ENCODE measurements around the gene LCN10. TPM values are rescaled to one million over a fixed set of nuclear protein-coding genes. Genes with fewer than 3 reads are reported as not detected.

The LCN10 gene
- total and polyA plus RNA-seq, 2 donors (not counting 3 experiments of a cell fraction or from before 2014, with no cell fraction given) = not detected

DNA sequence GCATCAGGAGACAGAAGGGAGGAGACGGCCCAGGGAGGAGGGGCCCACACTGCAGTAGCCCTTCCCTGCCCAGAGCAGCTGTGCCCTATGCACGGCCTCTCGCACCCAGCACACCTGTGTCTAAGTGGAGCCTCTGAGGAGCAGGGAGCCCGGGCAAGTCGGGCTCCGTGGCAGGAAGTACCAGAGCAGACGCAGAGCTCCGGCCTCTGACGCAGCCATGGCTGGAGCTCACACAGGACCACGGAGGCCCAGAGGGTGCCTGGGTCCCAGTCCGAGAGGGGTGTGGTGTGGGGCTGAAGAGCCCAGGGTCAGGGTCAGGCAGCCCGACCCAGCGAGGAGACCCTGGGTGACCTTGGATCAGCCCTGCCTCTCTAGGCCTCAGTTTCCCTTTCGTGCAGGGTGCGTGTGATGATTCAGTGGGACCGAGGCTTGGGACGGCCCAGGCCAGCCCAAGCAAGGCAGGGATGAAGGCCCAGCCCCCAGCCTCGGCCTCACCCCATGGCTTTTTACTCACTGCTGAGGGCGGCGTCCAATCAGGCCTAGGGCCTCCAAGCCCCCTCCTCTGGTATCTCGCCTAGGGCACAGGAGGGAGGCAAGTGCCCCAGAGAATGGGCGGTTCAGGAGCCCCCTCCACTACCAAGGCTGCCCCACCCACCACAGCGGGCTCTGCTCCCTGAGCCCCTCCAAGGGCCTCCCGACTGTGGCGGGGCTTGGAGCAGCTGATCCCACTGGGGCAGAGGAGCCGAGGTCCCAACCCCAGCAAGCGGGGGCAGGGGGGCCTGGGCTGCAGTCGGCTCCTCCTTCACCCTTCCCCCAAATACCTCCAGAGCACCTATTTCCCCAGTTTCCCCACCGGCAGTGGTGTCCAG lies 51.2 kb downstream of the LCN10 start:
- DNase-seq (ENCODE audit: low read depth, low spot score) (no peak), FAIRE-seq (no peak)
- ChIA-PET CTCF (interaction anchor here (1.0 kb wide), 1 partner anchor 38 kb away, joined by 3 read pairs; no protein-coding TSS in a partner anchor), POLR2A (interaction anchor here (0.6 kb wide), 1 partner anchor 36 kb away, joined by 4 read pairs; no protein-coding TSS in a partner anchor)
- no peaks in the 10 kb centered on the region for H4K20me1 ChIP-seq (replicated peaks; ENCODE audit: control insufficient read depth, extremely low read depth, insufficient read depth, low read length)
- no peaks in the 10 kb centered on the region for H3K9me3 ChIP-seq (replicated peaks; ENCODE audit: control insufficient read depth, insufficient read depth, low read length)
- H3K4me1 ChIP-seq (ENCODE audit: control insufficient read depth, extremely low read depth, insufficient read depth, low read length) = peaks cover 6% of the 10 kb centered on the region
- no peak overlapping the region for H3K27ac ChIP-seq (ENCODE audit: insufficient read depth, low read depth, low read length)
- peaks cover 1% of the 10 kb centered on the region for H3K79me2 ChIP-seq (ENCODE audit: control insufficient read depth, insufficient read depth, low read length)
- H3K36me3 ChIP-seq (ENCODE audit: control insufficient read depth in 2 of 2, extremely low read depth in 1 of 2, insufficient read depth in 2 of 2, low read length in 2 of 2) = no peaks in the 10 kb centered on the region
- H3K9me1 ChIP-seq (replicated peaks; ENCODE audit: control insufficient read depth, extremely low read depth, insufficient read depth, low read length) = no peaks in the 10 kb centered on the region
- H3K27me3 ChIP-seq (ENCODE audit: control insufficient read depth in 2 of 2, insufficient read depth in 2 of 2, low read length in 2 of 2) = no peaks in the 10 kb centered on the region
- BruUV-seq (replicated peaks) = no TSS peak
- H3K9ac ChIP-seq (replicated peaks; ENCODE audit: extremely low read depth, insufficient read depth, low read length) = no peak overlapping the region
- no peak for TF ChIP-seq FOS (IDR thresholded peaks at IDR 0.05; ENCODE audit: borderline replicate concordance, insufficient read depth, low read length)
- H3K4me3 ChIP-seq (replicated peaks in 1 of 3; ENCODE audit: insufficient read depth in 1 of 3, low read depth in 1 of 3, low read length in 3 of 3) = no peak overlapping the region
- H2AFZ ChIP-seq (ENCODE audit: low read depth, low read length) = no peak overlapping the region
- no peak overlapping the region for H3K4me2 ChIP-seq (ENCODE audit: insufficient read depth, low read length)
- dilution Hi-C loops (cut with MboI; ENCODE audit: extremely low pct_ligation_motif_present, low sequenced_read_pairs) = no loop called here
- intact Hi-C loops (cut with micrococcal nuclease) = no loop called here

DNA sequence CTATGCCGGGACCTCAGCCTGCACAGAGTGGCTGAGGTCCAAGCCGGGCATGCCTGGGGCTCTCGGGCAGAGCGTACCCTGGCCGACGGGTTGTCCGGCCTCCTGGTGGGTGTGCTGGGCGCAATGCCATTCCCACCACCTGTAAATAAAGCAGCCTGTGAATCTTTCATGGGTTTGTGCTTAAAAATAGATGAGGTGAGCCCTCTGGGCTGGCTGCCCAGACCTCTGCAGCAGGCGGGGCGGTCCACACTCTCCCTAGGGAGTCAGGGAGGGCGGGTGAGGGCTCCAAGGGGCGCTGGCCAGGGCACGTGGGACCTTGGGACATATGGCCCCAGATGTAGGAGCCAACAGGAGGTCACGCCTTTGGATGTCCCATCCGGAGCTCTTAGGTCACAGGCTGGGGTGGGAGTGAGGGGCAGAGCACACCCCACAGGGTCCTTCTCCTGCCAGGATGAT lies 51.9 kb downstream of the LCN10 start:
- no peaks in the 10 kb centered on the region for H3K9me1 ChIP-seq (replicated peaks; ENCODE audit: control insufficient read depth, extremely low read depth, insufficient read depth, low read length)
- TF ChIP-seq GATA2 (IDR thresholded peaks at IDR 0.05; ENCODE audit: insufficient read depth, insufficient read length, low read depth, low read length) = no peak
- no peak for TF ChIP-seq MYC (IDR thresholded peaks at IDR 0.05; ENCODE audit: low read depth, low read length)
- no peak for TF ChIP-seq EZH2 (IDR thresholded peaks at IDR 0.05; ENCODE audit: borderline replicate concordance, low read depth, low read length, severe bottlenecking)
- TF ChIP-seq, protein P1, sequence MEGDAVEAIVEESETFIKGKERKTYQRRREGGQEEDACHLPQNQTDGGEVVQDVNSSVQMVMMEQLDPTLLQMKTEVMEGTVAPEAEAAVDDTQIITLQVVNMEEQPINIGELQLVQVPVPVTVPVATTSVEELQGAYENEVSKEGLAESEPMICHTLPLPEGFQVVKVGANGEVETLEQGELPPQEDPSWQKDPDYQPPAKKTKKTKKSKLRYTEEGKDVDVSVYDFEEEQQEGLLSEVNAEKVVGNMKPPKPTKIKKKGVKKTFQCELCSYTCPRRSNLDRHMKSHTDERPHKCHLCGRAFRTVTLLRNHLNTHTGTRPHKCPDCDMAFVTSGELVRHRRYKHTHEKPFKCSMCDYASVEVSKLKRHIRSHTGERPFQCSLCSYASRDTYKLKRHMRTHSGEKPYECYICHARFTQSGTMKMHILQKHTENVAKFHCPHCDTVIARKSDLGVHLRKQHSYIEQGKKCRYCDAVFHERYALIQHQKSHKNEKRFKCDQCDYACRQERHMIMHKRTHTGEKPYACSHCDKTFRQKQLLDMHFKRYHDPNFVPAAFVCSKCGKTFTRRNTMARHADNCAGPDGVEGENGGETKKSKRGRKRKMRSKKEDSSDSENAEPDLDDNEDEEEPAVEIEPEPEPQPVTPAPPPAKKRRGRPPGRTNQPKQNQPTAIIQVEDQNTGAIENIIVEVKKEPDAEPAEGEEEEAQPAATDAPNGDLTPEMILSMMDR (IDR thresholded peaks at IDR 0.05; ENCODE audit: extremely low read depth in 1 of 2, insufficient read depth in 1 of 2, low read depth in 1 of 2, low read length in 2 of 2) = no peak
- no peak for TF ChIP-seq POLR2AphosphoS5 (IDR thresholded peaks at IDR 0.05; ENCODE audit: insufficient read depth, low read depth, low read length)
- TF ChIP-seq, protein P2, sequence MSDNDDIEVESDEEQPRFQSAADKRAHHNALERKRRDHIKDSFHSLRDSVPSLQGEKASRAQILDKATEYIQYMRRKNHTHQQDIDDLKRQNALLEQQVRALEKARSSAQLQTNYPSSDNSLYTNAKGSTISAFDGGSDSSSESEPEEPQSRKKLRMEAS (IDR thresholded peaks at IDR 0.05; ENCODE audit: insufficient read depth, insufficient read length) = no peak
- no peak for TF ChIP-seq JUN (IDR thresholded peaks at IDR 0.05; ENCODE audit: borderline replicate concordance, insufficient read depth, insufficient read length, low read depth)
- no peak for TF ChIP-seq POLR2A (IDR thresholded peaks at IDR 0.05; ENCODE audit: low read depth, low read length)
- no TSS peak for BruUV-seq (replicated peaks)
- peaks cover 10% of the 10 kb centered on the region for H3K4me1 ChIP-seq (ENCODE audit: control insufficient read depth, extremely low read depth, insufficient read depth, low read length)
- H4K20me1 ChIP-seq (replicated peaks; ENCODE audit: control insufficient read depth, extremely low read depth, insufficient read depth, low read length) = no peaks in the 10 kb centered on the region
- DNase-seq (ENCODE audit: low read depth, low spot score) (no peak), FAIRE-seq (no peak)
- no peaks in the 10 kb centered on the region for H3K36me3 ChIP-seq (ENCODE audit: control insufficient read depth in 2 of 2, extremely low read depth in 1 of 2, insufficient read depth in 2 of 2, low read length in 2 of 2)
- H3K4me3 ChIP-seq (replicated peaks in 1 of 3; ENCODE audit: insufficient read depth in 1 of 3, low read depth in 1 of 3, low read length in 3 of 3) = no peak overlapping the region
- ChIA-PET CTCF (interaction anchor here (1.0 to 1.8 kb wide), 2 partner anchors 16 to 39 kb away, joined by 3 to 4 read pairs; no protein-coding TSS in a partner anchor), POLR2A (no interaction called here)
- intact Hi-C loops (cut with micrococcal nuclease) = no loop called here
- H3K27ac ChIP-seq (ENCODE audit: insufficient read depth, low read depth, low read length) = no peak overlapping the region
- H3K9me3 ChIP-seq (replicated peaks; ENCODE audit: control insufficient read depth, insufficient read depth, low read length) = no peaks in the 10 kb centered on the region
- H3K27me3 ChIP-seq (ENCODE audit: control insufficient read depth in 2 of 2, insufficient read depth in 2 of 2, low read length in 2 of 2) = no peaks in the 10 kb centered on the region
- H3K79me2 ChIP-seq (ENCODE audit: control insufficient read depth, insufficient read depth, low read length) = peaks cover 8% of the 10 kb centered on the region
- H3K9ac ChIP-seq (replicated peaks; ENCODE audit: extremely low read depth, insufficient read depth, low read length) = no peak overlapping the region
- no peak overlapping the region for H2AFZ ChIP-seq (ENCODE audit: low read depth, low read length)
- dilution Hi-C loops (cut with MboI; ENCODE audit: extremely low pct_ligation_motif_present, low sequenced_read_pairs) = no loop called here
- H3K4me2 ChIP-seq (ENCODE audit: insufficient read depth, low read length) = no peak overlapping the region
